HepG2 (cell line): Measurements from ENCODE around the gene FBH1. TPM values are rescaled to one million over a fixed set of nuclear protein-coding genes. Genes with fewer than 3 reads are reported as not detected.

Source experiments
- ATF7 ChIP-seq, 2 experiments: fragments of 450-650 bp in 1 of 2; sonication (generic) in 1 of 2; formaldehyde crosslinking in 1 of 2; IDR thresholded peaks; 2 replicates each; pipeline versions ENCODE4 v1.4.0 to v1.6.1; 2016 to 2020; ENCODE audit warnings: antibody characterized with exemption in 1 of 2, mild to moderate bottlenecking in 1 of 2, missing genetic modification reagents in 1 of 2
- BRCA1 ChIP-seq: sonication (generic); formaldehyde crosslinking; IDR thresholded peaks from 2 replicates; pipeline ENCODE4 v1.4.0; 2020; ENCODE audit warnings: missing genetic modification reagents
- DPF2 ChIP-seq: sonication (generic); formaldehyde crosslinking; IDR thresholded peaks from 2 replicates; pipeline ENCODE4 v1.4.0; 2020; ENCODE audit warnings: mild to moderate bottlenecking, low read depth, missing genetic modification reagents, borderline replicate concordance
- ETV5 ChIP-seq: IDR thresholded peaks from 2 replicates; pipeline ENCODE4 v1.6.1; 2018; ENCODE audit warnings: missing biosample characterization, missing genetic modification reagents, inconsistent platforms, borderline replicate concordance
- FOXM1 ChIP-seq: sonication (generic); formaldehyde crosslinking; IDR thresholded peaks from 2 replicates; pipeline ENCODE4 v1.5.0; 2020; ENCODE audit warnings: missing genetic modification reagents
- HOXA9 ChIP-seq: sonication (generic); formaldehyde crosslinking; IDR thresholded peaks from 2 replicates; pipeline ENCODE4 v1.8.1; 2022; ENCODE audit warnings: missing genetic modification reagents, mild to moderate bottlenecking, moderate library complexity, borderline replicate concordance
- HOXD1 ChIP-seq: sonication (generic); formaldehyde crosslinking; IDR thresholded peaks from 2 replicates; pipeline ENCODE4 v1.5.0; 2020; ENCODE audit warnings: missing genetic modification reagents
- IKZF5 ChIP-seq: IDR thresholded peaks from 2 replicates; pipeline ENCODE4 v1.6.1; 2018; ENCODE audit warnings: missing genetic modification reagents, mild to moderate bottlenecking, missing compliant biosample characterization
- KAT8 ChIP-seq: IDR thresholded peaks from 2 replicates; pipeline ENCODE4 v1.6.1; 2016; ENCODE audit warnings: missing genetic modification reagents, missing compliant biosample characterization
- KDM1A ChIP-seq: IDR thresholded peaks from 2 replicates; pipeline ENCODE4 v1.6.1; 2016; ENCODE audit warnings: missing compliant biosample characterization
- MAFF ChIP-seq: IDR thresholded peaks from 2 replicates; pipeline ENCODE4 v1.6.1; 2011; ENCODE audit warnings: low read depth, low read length, improper control_type of control experiment
- NCOA2 ChIP-seq: sonication (generic); formaldehyde crosslinking; IDR thresholded peaks from 2 replicates; pipeline ENCODE4 v1.8.0; 2022; ENCODE audit warnings: inconsistent platforms
- RERE ChIP-seq: IDR thresholded peaks from 2 replicates; pipeline ENCODE4 v1.6.1; 2016; ENCODE audit warnings: low read depth, missing genetic modification reagents, missing compliant biosample characterization
- SAP130 ChIP-seq: IDR thresholded peaks from 2 replicates; pipeline ENCODE4 v1.6.1; 2016; ENCODE audit warnings: low read depth
- SKI ChIP-seq: fragments of 450-650 bp; IDR thresholded peaks from one replicate; pipeline ENCODE4 v1.6.1; 2018; ENCODE audit warnings: mild to moderate bottlenecking; ENCODE audit not compliant: partially characterized antibody
- SP5 ChIP-seq: IDR thresholded peaks from 2 replicates; pipeline ENCODE4 v1.6.1; 2016; ENCODE audit warnings: low read depth, borderline replicate concordance
- TEAD3 ChIP-seq: optimal IDR thresholded peaks from 2 replicates; pipeline ENCODE3; 2016; ENCODE audit warnings: borderline replicate concordance
- TRIM24 ChIP-seq: sonication (generic); formaldehyde crosslinking; IDR thresholded peaks from 2 replicates; pipeline ENCODE4 v1.8.0; 2022; ENCODE audit warnings: mild to moderate bottlenecking, missing genetic modification reagents
- ZFX ChIP-seq: sonication (generic); formaldehyde crosslinking; IDR thresholded peaks from 2 replicates; pipeline ENCODE4 v1.4.0; 2020; ENCODE audit warnings: mild to moderate bottlenecking, low read depth, missing genetic modification reagents, moderate library complexity
- ZNF274 ChIP-seq: sonication (generic); formaldehyde crosslinking; IDR thresholded peaks from 2 replicates; pipeline ENCODE4 v1.5.1; 2020; ENCODE audit warnings: mild to moderate bottlenecking, missing genetic modification reagents
- ZNF317 ChIP-seq: sonication (generic); formaldehyde crosslinking; IDR thresholded peaks from 2 replicates; pipeline ENCODE4 v1.5.0; 2020; ENCODE audit warnings: mild to moderate bottlenecking, missing genetic modification reagents
- ZNF547 ChIP-seq: sonication (generic); formaldehyde crosslinking; IDR thresholded peaks from 2 replicates; pipeline ENCODE4 v1.5.1; 2020; ENCODE audit warnings: mild to moderate bottlenecking, missing genetic modification reagents
- ZNF570 ChIP-seq: sonication (generic); formaldehyde crosslinking; IDR thresholded peaks from 2 replicates; pipeline ENCODE4 v1.4.0; 2020; ENCODE audit warnings: mild to moderate bottlenecking, missing genetic modification reagents, borderline replicate concordance
- ZNF709 ChIP-seq: sonication (generic); formaldehyde crosslinking; IDR thresholded peaks from 2 replicates; pipeline ENCODE4 v1.5.0; 2020; ENCODE audit warnings: mild to moderate bottlenecking, missing genetic modification reagents
- ZNF788 ChIP-seq: sonication (generic); formaldehyde crosslinking; IDR thresholded peaks from 2 replicates; pipeline ENCODE4 v1.5.0; 2020; ENCODE audit warnings: mild to moderate bottlenecking, missing genetic modification reagents, borderline replicate concordance
- polyA plus RNA-seq, 8 experiments: library from polyadenylated mRNA; depleted of rRNA in 3 of 8; stranded (reverse) in 7 of 8; unstranded in 1 of 8; fragments of >200 nt; fragmentation: Illumina TruSeq in 4 of 8; extraction: Trizol in 4 of 8; gene quantifications; 2 replicates each; pipeline versions ENCODE4 v1.2.1 to v1.2.3, GENCODE V29; 2011 to 2016; ENCODE audit warnings: low read depth in 4 of 8, missing spikeins in 1 of 8, mixed read lengths in 1 of 8; ENCODE audit not compliant: insufficient read depth in 1 of 8
- total RNA-seq, 5 experiments: library from RNA; depleted of rRNA; stranded (reverse); fragments of >200 nt; fragmentation: Illumina TruSeq; extraction: Trizol; gene quantifications; 2 replicates each; pipeline ENCODE4 v1.2.3, GENCODE V29; 2016; ENCODE audit warnings: low read depth in 1 of 5

Gene FBH1
- total and polyA plus RNA-seq, 2 of the 13 experiments (the other 11 are each of a cell fraction or from before 2014, with no cell fraction given), result 48.8 to 60.3 TPM

DNA sequence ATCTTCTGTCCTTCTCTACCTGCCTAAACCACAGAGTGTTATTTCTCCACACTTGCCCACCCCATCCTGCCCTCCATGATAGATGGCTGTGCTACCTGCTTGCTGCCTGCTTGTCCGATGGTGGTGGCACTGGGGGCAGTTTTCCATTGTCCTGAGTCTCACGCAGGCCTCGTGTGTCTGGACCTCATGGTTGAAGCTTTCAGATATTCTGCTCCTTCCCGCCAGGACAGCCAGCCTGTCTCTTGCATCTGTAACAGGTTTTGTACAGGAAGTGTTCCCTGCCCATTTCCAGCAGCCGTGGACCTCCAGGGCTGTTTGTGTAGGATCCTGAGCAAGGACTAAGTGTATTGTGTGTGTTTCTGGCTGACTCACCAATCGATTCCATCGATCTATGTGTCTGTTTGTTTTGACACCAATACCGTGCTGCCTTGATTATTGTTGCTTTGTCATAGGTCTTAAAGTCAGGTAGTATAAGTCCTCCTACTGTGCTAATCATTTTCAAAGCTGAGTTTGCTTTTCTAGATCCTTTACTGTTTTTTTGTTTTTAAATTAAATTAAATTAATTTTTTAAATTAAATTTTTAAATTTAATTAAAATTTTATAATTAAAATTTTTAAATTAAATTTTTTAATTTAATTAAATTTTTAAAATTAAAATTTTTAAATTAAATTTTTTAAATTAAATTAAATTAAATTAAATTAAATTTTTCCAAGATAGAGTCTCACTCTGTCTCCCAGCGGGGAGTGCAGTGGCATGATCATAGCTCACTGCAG, 78.8 kb downstream of the FBH1 start (continued):
- TF ChIP-seq ZFX (CRISPR knock-in tag) (no peak), SKI (peak; percentile 26), IKZF5 (peak; percentile 75), SP5 (peak; percentile 44; the same call in 1 of the 2 replicates), ZNF788 (CRISPR knock-in tag) (no peak), NCOA2 (peak; percentile 64; the same call in 1 of the 2 replicates), RERE (CRISPR knock-in tag) (peak; percentile 96), HOXA9 (CRISPR knock-in tag) (peak; percentile 79), ZNF317 (peak; percentile 68; the same call in 1 of the 2 replicates), ZNF709 (peak; percentile 66; the same call in 1 of the 2 replicates), ETV5 (CRISPR knock-in tag) (peak; percentile 93; the same call in 1 of the 2 replicates), KDM1A (CRISPR knock-in tag) (peak; percentile 88), BRCA1 (peak; percentile 67; the same call in 1 of the 2 replicates), KAT8 (CRISPR knock-in tag) (peak; percentile 75), ZNF570 (CRISPR knock-in tag) (no peak), MAFF (peak; percentile 57), TRIM24 (CRISPR knock-in tag) (no peak), DPF2 (CRISPR knock-in tag) (peak; percentile 88; the same call in 1 of the 2 replicates), TEAD3 (CRISPR knock-in tag) (peak; percentile 83), ZNF274 (peak; percentile 73; the same call in 1 of the 2 replicates), ATF7 (IDR thresholded peaks at IDR 0.05) (peak; percentile 4; the same call in 1 of the 2 replicates), ATF7 (CRISPR knock-in tag; IDR thresholded peaks at IDR 0.05) (no peak), SAP130 (CRISPR knock-in tag) (peak; percentile 63), HOXD1 (CRISPR knock-in tag) (peak; percentile 56; the same call in 1 of the 2 replicates), ZNF547 (CRISPR knock-in tag) (peak; percentile 86; the same call in 1 of the 2 replicates), FOXM1 (no peak)
